B cell (primary cell): ENCODE measurements around the gene RAP2A.

Experiments
- EZH2 ChIP-seq: IDR thresholded peaks from 2 replicates; pipeline ENCODE4 v1.6.1; 2012; ENCODE audit warnings: borderline replicate concordance, low read depth, mild to moderate bottlenecking, moderate library complexity, low read length; ENCODE audit not compliant: insufficient read depth, poor library complexity, severe bottlenecking
- TF ChIP-seq, protein P1 (sequence below): fragments of 200-600 bp; IDR thresholded peaks from one replicate; pipeline ENCODE4 v1.8.0; 2022; ENCODE audit warnings: antibody characterized with exemption, mild to moderate bottlenecking

DNA sequence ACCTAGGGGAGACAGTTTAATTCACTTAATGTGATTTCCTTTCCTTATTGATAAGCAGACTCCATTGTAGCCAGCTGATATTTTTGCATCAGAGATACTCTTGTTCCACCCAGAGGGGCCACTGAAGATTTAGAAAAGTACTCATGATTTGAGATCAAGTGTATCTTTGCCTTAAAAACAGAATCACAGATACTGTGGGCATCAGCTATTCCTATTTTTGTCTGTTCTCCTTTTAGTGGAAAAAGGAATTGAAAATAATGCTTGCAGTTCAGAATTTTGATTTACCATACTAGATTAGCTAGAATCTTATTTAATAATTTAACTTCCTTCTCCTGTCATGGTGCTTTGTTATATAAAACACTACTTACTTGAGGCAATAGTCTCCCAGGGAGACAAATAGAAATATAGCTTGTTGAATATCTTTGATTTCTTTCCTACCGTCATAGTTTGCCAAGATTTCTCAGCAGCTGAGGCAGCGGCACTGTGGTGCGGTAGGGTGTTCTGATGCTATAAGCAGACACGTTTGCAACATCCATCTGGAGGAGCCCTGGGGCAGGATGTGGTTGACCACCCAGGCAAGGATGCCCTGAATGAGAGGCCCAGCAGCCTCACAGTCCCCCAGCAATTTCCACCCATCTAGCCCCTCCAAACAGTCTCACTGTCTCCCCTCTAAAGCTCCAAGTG is 47.0 kb upstream of the RAP2A start:
- TF ChIP-seq, protein P1, sequence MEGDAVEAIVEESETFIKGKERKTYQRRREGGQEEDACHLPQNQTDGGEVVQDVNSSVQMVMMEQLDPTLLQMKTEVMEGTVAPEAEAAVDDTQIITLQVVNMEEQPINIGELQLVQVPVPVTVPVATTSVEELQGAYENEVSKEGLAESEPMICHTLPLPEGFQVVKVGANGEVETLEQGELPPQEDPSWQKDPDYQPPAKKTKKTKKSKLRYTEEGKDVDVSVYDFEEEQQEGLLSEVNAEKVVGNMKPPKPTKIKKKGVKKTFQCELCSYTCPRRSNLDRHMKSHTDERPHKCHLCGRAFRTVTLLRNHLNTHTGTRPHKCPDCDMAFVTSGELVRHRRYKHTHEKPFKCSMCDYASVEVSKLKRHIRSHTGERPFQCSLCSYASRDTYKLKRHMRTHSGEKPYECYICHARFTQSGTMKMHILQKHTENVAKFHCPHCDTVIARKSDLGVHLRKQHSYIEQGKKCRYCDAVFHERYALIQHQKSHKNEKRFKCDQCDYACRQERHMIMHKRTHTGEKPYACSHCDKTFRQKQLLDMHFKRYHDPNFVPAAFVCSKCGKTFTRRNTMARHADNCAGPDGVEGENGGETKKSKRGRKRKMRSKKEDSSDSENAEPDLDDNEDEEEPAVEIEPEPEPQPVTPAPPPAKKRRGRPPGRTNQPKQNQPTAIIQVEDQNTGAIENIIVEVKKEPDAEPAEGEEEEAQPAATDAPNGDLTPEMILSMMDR: no peak
- no peak for TF ChIP-seq EZH2
